Midbrain (tissue), 1 donor: ENCODE data around the gene PDE1C.

Source experiments
- DNase-seq: peaks from one replicate; lab custom pipeline; 2025; lab: John Stamatoyannopoulos, UW

The PDE1C gene

GRCh38 chr7:31938650-31939049 is 131.6 kb downstream of the PDE1C start:
- no peak for DNase-seq

GRCh38 chr7:31937982-31938381 is 132.2 kb downstream of the PDE1C start:
- no peak for DNase-seq

GRCh38 chr7:31935124-31936054 is 134.8 kb downstream of the PDE1C start:
- no peak for DNase-seq

- no peak for DNase-seq
Measured at GRCh38 chr7:31934551-31934950, 135.7 kb downstream of the PDE1C start.

DNA sequence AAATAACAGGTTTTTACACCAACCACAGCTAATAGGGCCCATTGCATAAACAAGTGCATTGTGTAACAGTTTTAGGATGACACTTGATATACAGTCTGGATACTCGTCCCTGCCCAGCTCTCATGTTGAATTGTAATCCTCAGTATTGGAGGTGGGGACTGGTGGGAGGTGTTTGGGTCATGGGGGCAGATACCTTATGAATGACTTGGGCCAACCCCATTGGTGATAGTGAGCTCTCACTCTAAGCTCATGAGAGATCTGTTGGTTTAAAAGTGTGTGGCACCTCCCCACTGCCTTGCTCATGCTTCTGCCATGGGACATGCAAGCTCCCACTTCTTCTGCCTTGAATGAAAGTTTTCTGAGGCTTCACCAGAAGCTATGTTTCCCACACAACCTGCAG is 136.7 kb downstream of the PDE1C start:
- DNase-seq: no peak

GRCh38 chr7:31926991-31927584 is 143.1 kb downstream of the PDE1C start:
- DNase-seq: no peak

GRCh38 chr7:31925753-31926454 is 144.3 kb downstream of the PDE1C start:
- no peak for DNase-seq

DNA sequence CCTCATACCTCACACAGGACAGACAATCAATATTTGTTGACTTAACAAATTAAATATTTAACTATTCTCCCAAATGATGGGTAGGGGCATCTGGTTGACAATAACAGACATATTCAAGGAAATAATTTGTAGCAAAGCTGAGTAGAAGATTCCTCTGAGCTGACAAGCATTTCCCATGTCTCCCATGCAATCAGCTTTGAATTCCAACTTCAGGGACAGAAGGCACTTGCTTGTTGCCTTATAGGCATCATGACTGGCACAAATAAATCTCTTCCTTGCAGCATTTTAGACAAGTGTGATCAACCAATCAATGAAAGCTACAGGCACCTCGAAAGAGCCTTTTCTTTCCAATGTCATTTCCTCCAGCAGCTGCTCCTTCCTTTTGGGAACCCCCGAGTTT is 146.0 kb downstream of the PDE1C start:
- DNase-seq: no peak

DNA sequence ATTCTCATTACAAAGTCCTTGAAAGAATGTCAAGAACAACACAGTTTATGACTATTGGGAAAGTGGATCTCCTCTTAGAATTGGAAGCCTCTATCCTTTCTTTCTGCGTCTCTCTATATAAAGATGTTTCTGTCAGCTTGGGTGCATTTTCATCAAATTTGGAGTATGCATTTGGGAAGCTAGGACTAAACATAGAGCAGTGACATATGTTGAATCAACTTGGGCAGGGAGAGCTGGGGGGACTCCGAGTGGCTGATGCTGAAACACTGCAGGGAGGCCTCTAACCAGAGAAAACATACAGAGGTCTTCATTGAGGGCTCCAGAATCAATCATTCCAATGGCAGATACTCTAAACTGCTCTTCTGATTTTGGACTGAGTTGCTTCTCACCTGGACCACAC is 147.4 kb downstream of the PDE1C start:
- no peak for DNase-seq

DNA sequence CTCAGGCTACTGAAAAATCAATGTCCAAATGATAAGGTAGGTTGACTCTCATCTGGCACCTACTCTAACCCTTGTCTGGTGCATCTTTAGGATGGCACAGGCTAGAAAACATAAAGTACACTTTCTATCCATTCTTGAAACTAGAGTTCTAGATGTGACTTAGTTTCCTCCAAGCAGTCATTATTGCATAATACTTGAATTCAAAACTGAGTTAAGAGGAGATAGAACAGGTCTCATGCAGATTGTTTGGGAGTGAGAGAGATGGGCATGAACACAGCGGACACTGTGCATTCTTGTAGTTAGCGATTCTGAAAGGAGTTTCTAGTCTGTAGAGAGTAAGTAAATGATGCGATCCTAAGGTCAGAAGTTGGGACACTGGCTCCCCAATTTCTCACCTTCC is 149.2 kb downstream of the PDE1C start:
- DNase-seq: no peak

GRCh38 chr7:31919678-31920369 is 150.4 kb downstream of the PDE1C start:
- no peak for DNase-seq

GRCh38 chr7:31918706-31919393 is 151.4 kb downstream of the PDE1C start:
- DNase-seq: no peak

DNA sequence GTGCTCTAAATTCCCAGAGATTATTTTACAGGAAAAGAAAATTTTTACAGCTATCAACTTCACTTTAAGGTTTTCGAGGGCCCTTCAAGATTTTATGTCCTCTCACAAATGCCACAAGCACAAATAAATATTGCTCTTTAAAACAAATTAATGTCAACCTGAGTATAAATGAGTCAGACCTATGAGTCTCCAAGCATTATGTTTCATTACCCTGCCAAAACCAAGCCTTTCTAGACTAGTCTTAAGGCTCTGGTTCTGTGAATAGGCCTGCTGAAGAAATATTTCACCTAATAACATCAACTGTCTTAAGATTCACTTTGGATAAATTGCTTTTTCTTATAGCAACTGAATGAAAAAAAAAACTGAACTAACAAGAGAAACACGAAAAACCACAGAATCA is 153.0 kb downstream of the PDE1C start:
- no peak for DNase-seq

- no peak for DNase-seq
Measured at GRCh38 chr7:31910191-31910590, 160.0 kb downstream of the PDE1C start.

GRCh38 chr7:31906479-31907171 is 163.6 kb downstream of the PDE1C start:
- DNase-seq: no peak

- no peak for DNase-seq
Measured at GRCh38 chr7:31903962-31904361, 166.2 kb downstream of the PDE1C start.

GRCh38 chr7:31899356-31899927 is 170.8 kb downstream of the PDE1C start:
- DNase-seq: no peak

DNA sequence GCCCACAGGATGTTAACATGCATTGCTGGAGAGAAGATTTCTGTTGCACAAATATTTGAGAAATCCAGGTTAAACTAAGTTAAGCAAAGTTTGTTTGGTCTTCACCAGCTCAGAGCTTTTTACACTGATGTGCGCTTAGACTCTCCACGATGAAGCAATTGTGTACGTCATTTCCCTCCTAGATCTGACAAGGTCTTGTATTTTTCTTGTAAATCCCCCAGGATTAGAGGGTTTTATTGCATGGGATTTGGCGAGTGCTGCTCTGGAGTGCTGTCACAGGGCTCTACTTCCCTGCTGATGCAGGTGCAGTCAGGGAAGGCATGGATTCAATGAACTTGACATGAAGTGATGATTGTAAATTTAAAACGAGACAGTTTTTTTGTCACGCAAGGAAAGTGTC is 173.3 kb downstream of the PDE1C start:
- no peak for DNase-seq

DNA sequence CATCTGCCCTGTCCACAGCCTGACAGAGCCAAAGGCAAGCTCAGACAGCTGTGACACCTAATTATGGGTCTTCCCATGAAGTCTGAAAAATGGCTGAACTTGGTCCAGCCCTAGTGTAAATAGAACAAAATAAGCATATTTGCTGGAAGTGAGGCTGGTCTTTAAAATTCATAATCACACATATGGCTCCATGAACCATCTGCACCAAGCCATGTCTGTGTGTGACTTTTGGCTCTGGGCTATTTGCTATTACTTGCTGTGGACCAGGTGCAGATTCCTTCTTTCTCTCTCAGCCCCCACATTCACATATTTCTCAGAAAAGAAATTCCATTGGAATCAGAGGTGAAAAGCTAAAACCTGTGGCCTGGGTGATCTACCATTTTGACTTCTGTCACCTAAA is 175.9 kb downstream of the PDE1C start:
- DNase-seq: no peak

DNA sequence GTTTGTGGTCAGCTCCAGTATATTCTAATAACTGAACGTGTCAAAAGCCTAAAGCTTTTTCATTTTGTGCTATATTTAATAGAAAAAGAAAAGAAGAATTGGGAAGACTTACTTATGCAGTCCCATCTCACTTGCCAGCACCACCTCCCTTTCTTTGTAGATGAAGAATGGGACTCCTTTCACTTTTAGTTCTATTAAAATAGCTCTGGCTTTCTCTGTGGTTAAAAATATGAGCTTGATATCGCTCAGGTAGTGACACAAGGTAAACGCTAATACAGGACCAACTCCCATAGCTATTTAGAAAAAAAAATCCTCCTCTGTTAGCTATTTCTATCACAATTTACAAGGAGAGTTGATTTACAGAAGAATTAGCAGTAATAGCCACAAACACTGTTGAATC is 176.8 kb downstream of the PDE1C start:
- no peak for DNase-seq
